OCI-LY1 (cell line): ENCODE data around the gene EML4.

Experiments used
- H2AFZ ChIP-seq: fragments of 200-600 bp; sonication (generic), shearing (Covaris generic); 2 replicates; pipeline ENCODE4 v1.6.0; 2014; ENCODE audit warnings: antibody characterized with exemption, mild to moderate bottlenecking, low read length
- H3F3A ChIP-seq: fragments of 200-600 bp; sonication (generic), shearing (Covaris generic); 2 replicates; pipeline ENCODE4 v1.6.0; 2014; ENCODE audit warnings: mild to moderate bottlenecking, antibody characterized with exemption, low read length, moderate library complexity; ENCODE audit not compliant: insufficient read depth
- H3K27ac ChIP-seq: fragments of 200-600 bp; sonication (generic); 2 replicates; pipeline ENCODE4 v1.5.1; 2014; ENCODE audit warnings: low read length, mixed run types, mild to moderate bottlenecking, low read depth; ENCODE audit not compliant: poor library complexity, severe bottlenecking
- H3K27me3 ChIP-seq: fragments of 200-600 bp; sonication (generic); 2 replicates; pipeline ENCODE4 v1.6.0; 2014; ENCODE audit warnings: antibody characterized with exemption, mild to moderate bottlenecking, low read length, moderate library complexity; ENCODE audit not compliant: insufficient read depth
- H3K36me3 ChIP-seq: fragments of 200-600 bp; sonication (generic); 2 replicates; pipeline ENCODE4 v1.6.1; 2014; ENCODE audit warnings: mild to moderate bottlenecking, antibody characterized with exemption, low read length, moderate library complexity, mixed read lengths; ENCODE audit not compliant: insufficient read depth
- H3K4me1 ChIP-seq: fragments of 200-600 bp; sonication (generic); 2 replicates; pipeline ENCODE4 v1.5.1; 2014; ENCODE audit warnings: mild to moderate bottlenecking, low read length, moderate library complexity; ENCODE audit not compliant: insufficient read depth, severe bottlenecking
- H3K4me2 ChIP-seq: fragments of 200-600 bp; sonication (generic), shearing (Covaris generic); 2 replicates; pipeline ENCODE4 v1.6.1; 2014; ENCODE audit warnings: low read length
- H3K4me3 ChIP-seq: fragments of 200-600 bp; sonication (generic); 2 replicates; pipeline ENCODE4 v1.5.1; 2014; ENCODE audit warnings: low read length, low read depth, mild to moderate bottlenecking, mixed read lengths; ENCODE audit not compliant: poor library complexity, severe bottlenecking
- H3K79me2 ChIP-seq: fragments of 200-600 bp; shearing (Covaris generic); 2 replicates; pipeline ENCODE4 v1.6.1; 2016; ENCODE audit warnings: mixed run types, low read length, mixed read lengths; ENCODE audit not compliant: insufficient read depth
- H3K9ac ChIP-seq: fragments of 200-600 bp; sonication (generic), shearing (Covaris generic); 2 replicates; pipeline ENCODE4 v1.6.1; 2014; ENCODE audit warnings: mild to moderate bottlenecking, low read length, mixed read lengths
- H3K9me2 ChIP-seq: fragments of 200-600 bp; sonication (generic), shearing (Covaris generic); 2 replicates; pipeline ENCODE4 v1.6.1; 2014; ENCODE audit warnings: low read depth, mild to moderate bottlenecking, low read length, mixed read lengths
- H3K9me3 ChIP-seq: fragments of 200-600 bp; shearing (Covaris generic); 2 replicates; pipeline ENCODE4 v1.6.1; 2014; ENCODE audit warnings: low read length, mixed read lengths
- H4K20me1 ChIP-seq: fragments of 200-600 bp; sonication (generic), shearing (Covaris generic); 2 replicates; pipeline ENCODE4 v1.6.0; 2016; ENCODE audit warnings: mild to moderate bottlenecking, low read length; ENCODE audit not compliant: insufficient read depth
- CTCF ChIP-seq: fragments of 200-600 bp; sonication (generic), shearing (Covaris generic); IDR thresholded peaks from 2 replicates; pipeline ENCODE4 v1.5.1; 2017; ENCODE audit warnings: mild to moderate bottlenecking, antibody characterized with exemption, low read length, moderate library complexity, mixed read lengths
- EZH2 ChIP-seq: fragments of 200-600 bp; sonication (generic), shearing (Covaris generic); IDR thresholded peaks from 2 replicates; pipeline ENCODE4 v1.8.0; 2017; ENCODE audit warnings: borderline replicate concordance, mixed run types, mild to moderate bottlenecking, antibody characterized with exemption, low read length, moderate library complexity, mixed read lengths

Gene EML4

GRCh38 chr2:42364658-42365057 lies 195.5 kb downstream of the EML4 start:
- Histone ChIP-seq H3K36me3 (no peaks in the 10 kb centered on the region), H4K20me1 (no peaks in the 10 kb centered on the region), H3K9me3 (no peaks in the 10 kb centered on the region), H3K9me2 (no peaks in the 10 kb centered on the region), H3K9ac (no peak overlapping the region), H3K27ac (no peak overlapping the region), H2AFZ (no peak overlapping the region), H3K79me2 (peaks cover 12% of the 10 kb centered on the region), H3K4me2 (no peak overlapping the region), H3F3A (no peaks in the 10 kb centered on the region), H3K4me1 (peaks cover 16% of the 10 kb centered on the region), H3K4me3 (no peak overlapping the region), H3K27me3 (no peaks in the 10 kb centered on the region)
- TF ChIP-seq CTCF (no peak), EZH2 (no peak)

GRCh38 chr2:42366411-42366810 lies 197.3 kb downstream of the EML4 start:
- H3K4me1 ChIP-seq: peaks cover 9% of the 10 kb centered on the region
- H3K79me2 ChIP-seq: no peaks in the 10 kb centered on the region
- H3K4me3 ChIP-seq: no peak overlapping the region
- H3K27ac ChIP-seq: no peak overlapping the region
- no peaks in the 10 kb centered on the region for H3K27me3 ChIP-seq
- H4K20me1 ChIP-seq: no peaks in the 10 kb centered on the region
- H3F3A ChIP-seq: no peaks in the 10 kb centered on the region
- H3K9me3 ChIP-seq: no peaks in the 10 kb centered on the region
- no peaks in the 10 kb centered on the region for H3K36me3 ChIP-seq
- TF ChIP-seq CTCF: no peak
- no peak for TF ChIP-seq EZH2
- no peak overlapping the region for H3K4me2 ChIP-seq
- no peaks in the 10 kb centered on the region for H3K9me2 ChIP-seq
- no peak overlapping the region for H3K9ac ChIP-seq
- no peak overlapping the region for H2AFZ ChIP-seq

GRCh38 chr2:42367835-42368234 lies 198.7 kb downstream of the EML4 start:
- no peak for TF ChIP-seq EZH2
- no peak for TF ChIP-seq CTCF
- Histone ChIP-seq H3K9me2 (no peaks in the 10 kb centered on the region), H3F3A (no peaks in the 10 kb centered on the region)

More at GRCh38 chr2:42367835-42368234, 198.7 kb downstream of the EML4 start:
- H3K36me3 ChIP-seq: no peaks in the 10 kb centered on the region
- H3K4me2 ChIP-seq: no peak overlapping the region
- no peaks in the 10 kb centered on the region for H3K79me2 ChIP-seq
- H4K20me1 ChIP-seq: no peaks in the 10 kb centered on the region
- H3K9me3 ChIP-seq: no peaks in the 10 kb centered on the region
- H3K9ac ChIP-seq: no peak overlapping the region
- no peak overlapping the region for H2AFZ ChIP-seq
- no peak overlapping the region for H3K27ac ChIP-seq
- H3K27me3 ChIP-seq: no peaks in the 10 kb centered on the region
- no peaks in the 10 kb centered on the region for H3K4me1 ChIP-seq
- no peak overlapping the region for H3K4me3 ChIP-seq
